Stimulated activated CD4-positive, alpha-beta T cell treated with anti-CD3 and anti-CD28 coated beads, TNF-alpha, amount 100 ng/mL, for 4 hours (primary cell): ENCODE results near the gene SPAG6.

Experiments
- DNase-seq, 3 experiments: peaks; one replicate each; pipeline ENCODE4 v3.0.0-alpha.2; 2020; ENCODE audit warnings: low read depth in 3 of 3

Gene SPAG6

DNA sequence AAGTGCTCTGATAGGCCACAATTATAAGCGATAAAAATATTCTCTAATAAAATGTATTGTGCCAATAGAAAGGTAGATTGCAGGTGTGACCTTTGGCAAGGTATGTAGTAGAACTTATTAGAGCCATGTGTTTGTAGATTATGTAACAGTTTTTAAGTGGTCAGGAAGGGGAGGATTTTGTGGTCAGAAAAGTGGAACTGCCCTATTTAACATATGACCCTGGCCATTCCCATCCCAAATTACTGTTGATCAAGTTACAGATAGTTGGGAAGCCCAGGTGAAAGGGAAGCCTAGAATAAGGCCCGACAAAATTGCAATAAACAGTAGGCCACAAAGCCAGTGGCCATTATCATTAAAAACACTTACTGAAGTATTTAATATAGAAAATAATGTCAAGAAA is 89.2 kb downstream of the SPAG6 start:
- DNase-seq = no peak

GRCh38 chr10:22435650-22436049 is 90.4 kb downstream of the SPAG6 start:
- DNase-seq = no peak

- peak in 1 of 3 experiments; percentile 18 for DNase-seq
Observed at GRCh38 chr10:22436526-22436892, 91.2 kb downstream of the SPAG6 start.

DNA sequence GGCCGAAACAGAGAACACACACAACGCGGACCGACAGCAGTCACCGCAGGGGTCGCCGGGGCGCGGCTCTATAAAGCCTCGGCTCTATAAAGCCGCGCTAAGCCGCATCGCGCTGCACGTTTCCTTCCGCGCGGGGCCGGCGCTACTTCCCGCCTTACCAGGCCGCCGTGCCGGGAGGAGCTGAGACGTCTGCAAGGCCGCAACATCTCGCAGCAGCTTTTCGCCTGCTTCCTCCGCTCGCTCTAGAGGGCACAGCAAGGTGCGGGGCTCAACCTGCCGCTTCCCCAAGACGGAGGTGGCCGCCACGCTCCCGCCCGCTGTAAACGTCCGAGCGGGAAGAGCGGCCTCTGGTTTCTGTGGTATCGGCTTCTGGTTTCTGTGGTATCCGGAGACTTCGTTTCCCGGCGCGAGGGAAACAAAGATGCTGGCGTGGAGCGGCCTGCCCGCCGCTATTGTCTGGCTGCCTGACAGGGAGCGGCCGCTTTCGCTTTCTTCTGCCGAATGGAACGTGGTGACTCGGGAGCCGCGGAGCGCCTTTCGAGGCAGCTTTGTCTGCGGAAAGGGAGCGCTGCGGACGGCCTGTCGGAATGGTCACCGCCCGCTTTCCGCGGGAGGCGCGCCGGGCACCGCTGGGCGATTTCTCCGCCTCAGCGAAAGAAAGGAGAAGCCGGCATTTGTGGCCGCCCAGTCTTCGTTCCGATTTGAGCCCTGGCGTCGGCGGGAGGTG is 91.8 kb downstream of the SPAG6 start:
- DNase-seq = peak; percentile 74 to 87 (median 81)

GRCh38 chr10:22437620-22438588 is 92.6 kb downstream of the SPAG6 start:
- DNase-seq = no peak

- DNase-seq = no peak
Observed at GRCh38 chr10:22438711-22439110, 93.4 kb downstream of the SPAG6 start.

GRCh38 chr10:22442063-22442462 is 96.8 kb downstream of the SPAG6 start:
- DNase-seq = no peak

DNA sequence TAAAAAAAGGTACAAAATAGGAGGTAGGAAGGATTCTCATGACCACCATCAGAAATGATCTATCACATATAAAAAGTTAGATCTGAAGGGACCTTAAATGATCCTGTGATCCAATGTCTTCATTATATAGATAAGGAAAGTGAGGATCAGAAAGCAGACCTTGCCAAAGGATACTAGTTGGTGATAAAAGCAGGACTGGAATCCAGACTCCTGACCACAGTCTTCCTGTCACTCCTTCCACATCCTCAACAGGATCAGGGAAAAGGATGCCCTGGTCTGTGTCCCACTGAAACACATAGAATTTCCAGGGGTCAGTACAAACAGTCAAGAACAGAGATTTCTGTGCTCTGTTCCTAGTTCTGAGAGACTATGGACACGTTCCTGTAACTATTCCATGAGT is 97.2 kb downstream of the SPAG6 start:
- DNase-seq = no peak

- DNase-seq = no peak
Observed at GRCh38 chr10:22443175-22443901, 98.0 kb downstream of the SPAG6 start.

- DNase-seq = no peak
Observed at GRCh38 chr10:22444219-22444788, 99.0 kb downstream of the SPAG6 start.

DNA sequence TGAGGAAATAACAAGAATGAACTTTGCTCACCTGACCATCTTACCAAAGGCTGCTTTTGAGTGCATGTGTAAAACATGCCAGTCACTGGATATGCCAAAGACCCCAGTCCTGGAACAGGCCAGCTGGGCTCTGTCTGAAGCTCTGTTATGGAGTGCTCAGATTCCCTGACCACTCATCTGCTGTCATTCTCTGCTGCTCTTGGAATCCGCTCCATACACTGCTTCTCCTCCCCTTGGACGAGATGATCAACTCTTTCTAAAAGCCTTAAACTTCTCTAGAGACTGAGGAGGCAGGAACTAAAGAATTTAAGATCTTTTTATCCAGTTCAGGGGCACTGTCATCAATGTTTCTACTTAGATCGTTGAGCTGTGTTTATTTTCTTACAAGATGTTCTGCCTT is 100.2 kb downstream of the SPAG6 start:
- DNase-seq = no peak

GRCh38 chr10:22447068-22447467 is 101.8 kb downstream of the SPAG6 start:
- no peak for DNase-seq

DNA sequence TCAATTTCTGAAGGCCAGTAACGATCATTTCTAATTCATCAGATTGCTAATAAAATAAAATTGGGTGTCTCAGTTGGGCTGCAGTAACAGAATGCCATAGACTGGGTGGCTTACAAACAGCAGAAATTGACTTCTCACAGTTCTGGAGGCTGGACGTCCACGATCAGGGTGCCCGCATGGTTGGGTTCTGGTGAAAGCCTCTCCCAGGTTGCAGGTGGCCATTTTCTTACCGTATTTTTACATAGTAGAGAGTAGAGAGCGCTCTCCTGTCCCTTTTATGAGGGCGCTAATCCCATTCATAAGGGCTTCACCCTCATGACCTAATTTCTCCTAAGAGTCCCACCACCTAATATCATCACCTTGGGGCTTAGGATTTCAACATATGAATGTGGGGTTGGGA is 106.0 kb downstream of the SPAG6 start:
- DNase-seq = no peak

DNA sequence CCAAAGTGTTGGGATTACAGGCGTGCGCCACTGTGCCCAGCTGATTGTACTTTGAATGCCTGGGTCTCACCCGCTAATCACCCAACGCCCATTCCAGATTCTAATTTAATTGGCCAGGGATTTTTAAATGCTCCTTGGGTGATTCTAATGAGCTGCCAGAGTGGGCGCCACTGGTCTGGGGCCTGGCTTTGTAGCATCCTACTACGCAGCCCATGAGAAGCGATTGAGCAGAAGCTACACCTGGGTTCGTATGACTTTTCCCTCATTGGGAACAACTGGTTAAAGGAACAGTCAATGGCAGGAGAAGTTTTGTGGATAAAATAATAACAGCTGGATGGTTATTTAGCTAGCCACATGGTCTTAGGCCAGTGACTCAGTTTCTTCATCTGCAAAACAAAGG is 108.0 kb downstream of the SPAG6 start:
- no peak for DNase-seq

GRCh38 chr10:22453948-22454591 is 108.8 kb downstream of the SPAG6 start:
- no peak for DNase-seq

- DNase-seq = no peak
Observed at GRCh38 chr10:22454634-22455033, 109.3 kb downstream of the SPAG6 start.

GRCh38 chr10:22455068-22455857 is 110.0 kb downstream of the SPAG6 start:
- no peak for DNase-seq

DNA sequence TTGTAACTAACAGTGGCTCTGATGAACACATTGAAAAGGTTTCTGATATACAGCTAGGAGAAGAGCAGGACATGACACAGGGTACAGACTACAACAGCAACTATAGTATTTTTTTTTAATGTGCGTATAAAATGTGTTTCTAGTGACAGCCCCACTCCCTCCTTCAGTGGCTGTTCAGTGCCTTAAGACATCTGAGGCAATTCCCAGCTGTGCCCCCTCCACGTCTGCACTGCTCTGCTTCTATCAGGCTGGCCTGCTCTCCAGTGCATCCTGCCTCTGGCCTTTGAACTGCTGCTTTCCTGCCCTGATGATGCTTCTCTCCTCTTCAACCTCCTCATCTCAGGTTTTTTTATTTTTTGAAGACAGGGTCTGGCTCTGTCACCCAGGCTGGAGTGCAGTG is 111.2 kb downstream of the SPAG6 start:
- DNase-seq = no peak

DNA sequence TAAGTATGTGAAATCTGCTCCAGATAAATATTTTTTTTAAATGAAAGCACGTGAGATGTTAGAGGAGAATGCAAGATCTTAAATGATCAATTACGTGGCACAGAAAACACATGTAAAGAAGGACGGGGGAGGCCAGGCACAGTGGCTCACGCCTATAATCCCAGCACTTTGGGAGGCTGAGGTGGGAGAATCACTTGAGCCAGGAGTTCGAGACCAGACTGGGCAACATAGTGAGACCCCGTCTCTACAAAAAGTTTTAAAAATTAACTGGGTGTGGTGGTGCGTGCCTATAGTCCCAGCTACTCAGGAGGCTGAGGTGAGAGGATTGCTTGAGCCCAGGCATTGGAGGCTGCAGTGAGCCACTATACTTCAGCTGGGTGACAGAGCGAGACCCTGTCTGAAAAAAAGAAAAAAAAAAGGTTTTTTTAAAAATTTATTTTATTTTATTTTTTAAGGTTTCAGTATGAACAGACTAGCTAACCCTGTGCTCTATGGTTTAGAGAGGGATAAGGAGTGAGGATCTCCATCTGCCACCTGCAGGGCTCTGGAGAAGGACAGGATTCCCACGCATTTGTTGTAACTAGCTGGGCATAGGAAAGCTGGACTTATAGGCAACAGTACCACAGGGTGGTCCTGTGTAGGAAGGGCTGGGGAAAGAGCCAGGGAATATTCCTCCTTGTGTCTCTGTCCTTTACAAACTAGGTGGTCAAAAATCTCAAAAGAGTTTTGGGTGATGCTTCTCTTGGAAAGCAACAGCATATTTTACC is 113.2 kb downstream of the SPAG6 start:
- no peak for DNase-seq

DNA sequence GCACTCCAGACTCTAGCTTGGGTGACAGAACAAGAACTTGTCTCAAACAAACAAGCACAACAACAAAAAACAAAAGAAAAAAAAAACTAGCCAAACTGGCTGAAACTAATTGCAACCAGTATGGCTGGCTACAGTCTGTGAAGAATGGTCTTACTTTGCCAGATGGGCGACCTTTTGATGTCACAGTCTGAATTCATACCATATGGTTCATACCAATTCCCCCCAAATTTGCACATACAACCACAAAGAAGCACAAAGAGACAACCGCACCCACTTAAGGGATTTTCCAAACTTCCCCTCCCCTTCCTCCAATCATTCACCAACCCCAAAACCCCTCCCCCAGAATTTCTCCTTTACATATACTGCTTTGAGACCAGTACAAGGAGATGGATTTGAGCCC is 114.2 kb downstream of the SPAG6 start:
- no peak for DNase-seq
